Measurements from ENCODE around the gene IL32. TPM values are rescaled to one million over a fixed set of nuclear protein-coding genes. Genes with fewer than 3 reads are reported as not detected.
"Not testable (repeated sequence)": the region's sequence is repeated elsewhere in the genome, so short reads cannot be mapped to it uniquely, and the experiment has no call there.

The IL32 gene
- total and polyA plus RNA-seq, 2 donors (not counting 1 experiment from before 2014, with no cell fraction given), result 2.0 to 2.3 TPM

DNA sequence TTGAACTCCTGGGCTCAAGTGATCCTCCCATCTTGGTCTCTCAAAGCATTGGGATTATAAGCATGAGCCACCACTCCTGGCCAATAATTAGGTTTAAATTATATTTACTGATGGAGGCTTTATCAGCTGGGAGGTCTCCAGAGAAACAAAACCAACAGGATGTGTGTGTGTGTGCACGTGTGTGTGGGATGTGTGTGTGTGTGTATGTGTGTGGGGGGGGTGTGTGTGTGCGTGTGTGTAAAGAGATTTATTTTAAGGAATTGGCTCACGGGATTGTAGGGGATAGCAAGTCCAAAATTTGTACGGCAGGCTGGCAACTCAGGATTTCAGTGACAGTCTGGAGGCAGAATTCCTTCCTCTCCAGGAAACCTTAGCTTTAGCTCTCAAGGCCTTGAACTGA is 14.4 kb upstream of the IL32 start:
- Histone ChIP-seq H3K4me2 (replicated peaks; ENCODE audit: low read depth, low read length, poor library complexity, severe bottlenecking) (no peak overlapping the region), H3K4me3 (ENCODE audit: control extremely low read depth in 1 of 5, extremely low read depth in 1 of 5, insufficient read depth in 1 of 5, low read depth in 2 of 5, low read length in 4 of 5) (peak overlapping the region in 1 of 5 experiments; percentile 34), H4K20me1 (ENCODE audit: control insufficient read depth, insufficient read depth, low read length, poor library complexity, severe bottlenecking) (no peaks in the 10 kb centered on the region), H2AFZ (ENCODE audit: insufficient read depth, low read depth, low read length, poor library complexity, severe bottlenecking) (no peak overlapping the region), H3K27me3 (replicated peaks in 1 of 4; ENCODE audit: control extremely low read depth in 1 of 4, control insufficient read depth in 3 of 4, insufficient read depth in 4 of 4, low read length in 3 of 4) (peaks cover 0 to 36% (median 18%) of the 10 kb centered on the region in 4 experiments), H3K79me2 (ENCODE audit: control insufficient read depth, insufficient read depth, low read length) (no peaks in the 10 kb centered on the region), H3K27ac (ENCODE audit: low read length in 2 of 2) (no peak overlapping the region), H3K9me3 (ENCODE audit: control extremely low read depth in 1 of 3, control insufficient read depth in 2 of 3, insufficient read depth in 1 of 3, low read length in 2 of 3) (peaks cover 0 to 8% (median 0%) of the 10 kb centered on the region in 3 donors), H3K4me1 (ENCODE audit: control insufficient read depth in 2 of 2, insufficient read depth in 2 of 2, low read length in 2 of 2) (peaks cover 19% of the 10 kb centered on the region in 2 donors), H3K36me3 (replicated peaks in 1 of 2; ENCODE audit: control extremely low read depth in 1 of 2, control insufficient read depth in 1 of 2, extremely low read depth in 1 of 2, insufficient read depth in 2 of 2, low read length in 1 of 2) (no peaks in the 10 kb centered on the region), H3K9ac (ENCODE audit: low read length) (no peak overlapping the region)
- ChIA-PET CTCF (interaction anchor here (0.6 to 1.4 kb wide), 3 partner anchors 23 to 609 kb away, joined by 3 to 6 read pairs (median 3); no protein-coding TSS in a partner anchor), POLR2A (no interaction called here)
- H3K27me3 Mint-ChIP-seq, result peaks cover 11% of the 10 kb centered on the region
- peaks cover 19% of the 10 kb centered on the region for H3K4me1 Mint-ChIP-seq
- TF ChIP-seq, protein P1, sequence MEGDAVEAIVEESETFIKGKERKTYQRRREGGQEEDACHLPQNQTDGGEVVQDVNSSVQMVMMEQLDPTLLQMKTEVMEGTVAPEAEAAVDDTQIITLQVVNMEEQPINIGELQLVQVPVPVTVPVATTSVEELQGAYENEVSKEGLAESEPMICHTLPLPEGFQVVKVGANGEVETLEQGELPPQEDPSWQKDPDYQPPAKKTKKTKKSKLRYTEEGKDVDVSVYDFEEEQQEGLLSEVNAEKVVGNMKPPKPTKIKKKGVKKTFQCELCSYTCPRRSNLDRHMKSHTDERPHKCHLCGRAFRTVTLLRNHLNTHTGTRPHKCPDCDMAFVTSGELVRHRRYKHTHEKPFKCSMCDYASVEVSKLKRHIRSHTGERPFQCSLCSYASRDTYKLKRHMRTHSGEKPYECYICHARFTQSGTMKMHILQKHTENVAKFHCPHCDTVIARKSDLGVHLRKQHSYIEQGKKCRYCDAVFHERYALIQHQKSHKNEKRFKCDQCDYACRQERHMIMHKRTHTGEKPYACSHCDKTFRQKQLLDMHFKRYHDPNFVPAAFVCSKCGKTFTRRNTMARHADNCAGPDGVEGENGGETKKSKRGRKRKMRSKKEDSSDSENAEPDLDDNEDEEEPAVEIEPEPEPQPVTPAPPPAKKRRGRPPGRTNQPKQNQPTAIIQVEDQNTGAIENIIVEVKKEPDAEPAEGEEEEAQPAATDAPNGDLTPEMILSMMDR (IDR thresholded peaks at IDR 0.05), result no peak
- no peak for TF ChIP-seq EZH2 (IDR thresholded peaks at IDR 0.05; ENCODE audit: borderline replicate concordance, insufficient read depth, low read depth, low read length, poor library complexity, severe bottlenecking)
- intact Hi-C loops (cut with micrococcal nuclease), result no loop called here
- H3K27ac Mint-ChIP-seq, result no peak overlapping the region
- no peaks in the 10 kb centered on the region for H3K9me3 Mint-ChIP-seq (ENCODE audit: insufficient read depth)
- ATAC-seq (ENCODE audit: low read depth), result no peak
- H3K4me3 Mint-ChIP-seq, result no peak overlapping the region
- no peak for DNase-seq
- 0% methylated on average over 1 of the region's 4 CpGs for WGBS (ENCODE audit: insufficient coverage)

GRCh38 chr16:3051494-3051893 is 13.9 kb upstream of the IL32 start:
- Mint-ChIP-seq H3K4me1 (peaks cover 19% of the 10 kb centered on the region), H3K27me3 (peaks cover 11% of the 10 kb centered on the region), H3K27ac (no peak overlapping the region), H3K9me3 (ENCODE audit: insufficient read depth) (no peaks in the 10 kb centered on the region), H3K4me3 (no peak overlapping the region)
- Histone ChIP-seq H3K4me1 (ENCODE audit: control insufficient read depth in 2 of 2, insufficient read depth in 2 of 2, low read length in 2 of 2) (peaks cover 15 to 16% of the 10 kb centered on the region in 2 donors), H3K4me3 (ENCODE audit: control extremely low read depth in 1 of 5, extremely low read depth in 1 of 5, insufficient read depth in 1 of 5, low read depth in 2 of 5, low read length in 4 of 5) (peak overlapping the region in 1 of 5 experiments; percentile 34), H3K4me2 (replicated peaks; ENCODE audit: low read depth, low read length, poor library complexity, severe bottlenecking) (no peak overlapping the region), H3K79me2 (ENCODE audit: control insufficient read depth, insufficient read depth, low read length) (no peaks in the 10 kb centered on the region), H2AFZ (ENCODE audit: insufficient read depth, low read depth, low read length, poor library complexity, severe bottlenecking) (no peak overlapping the region), H4K20me1 (ENCODE audit: control insufficient read depth, insufficient read depth, low read length, poor library complexity, severe bottlenecking) (no peaks in the 10 kb centered on the region), H3K27me3 (replicated peaks in 1 of 4; ENCODE audit: control extremely low read depth in 1 of 4, control insufficient read depth in 3 of 4, insufficient read depth in 4 of 4, low read length in 3 of 4) (peaks cover 0 to 32% (median 16%) of the 10 kb centered on the region in 4 experiments), H3K9ac (ENCODE audit: low read length) (no peak overlapping the region), H3K9me3 (ENCODE audit: control extremely low read depth in 1 of 3, control insufficient read depth in 2 of 3, insufficient read depth in 1 of 3, low read length in 2 of 3) (peaks cover 0 to 8% (median 0%) of the 10 kb centered on the region in 3 donors), H3K27ac (ENCODE audit: low read length in 2 of 2) (no peak overlapping the region), H3K36me3 (replicated peaks in 1 of 2; ENCODE audit: control extremely low read depth in 1 of 2, control insufficient read depth in 1 of 2, extremely low read depth in 1 of 2, insufficient read depth in 2 of 2, low read length in 1 of 2) (no peaks in the 10 kb centered on the region)
- DNase-seq, result no peak
- intact Hi-C loops (cut with micrococcal nuclease), result no loop called here
- CTCF ChIA-PET, result interaction anchor here (1.0 kb wide), 1 partner anchor 78 kb away, joined by 6 read pairs; no protein-coding TSS in a partner anchor
- WGBS (ENCODE audit: insufficient coverage), result 66% methylated on average over 5 of the region's 9 CpGs
- TF ChIP-seq, protein P1 (IDR thresholded peaks at IDR 0.05), result no peak
- TF ChIP-seq EZH2 (IDR thresholded peaks at IDR 0.05; ENCODE audit: borderline replicate concordance, insufficient read depth, low read depth, low read length, poor library complexity, severe bottlenecking), result no peak
- POLR2A ChIA-PET, result no interaction called here
- no peak for ATAC-seq (ENCODE audit: low read depth)

- H3K4me2 ChIP-seq (replicated peaks; ENCODE audit: low read depth, low read length, poor library complexity, severe bottlenecking); H3K9ac ChIP-seq (ENCODE audit: low read length); intact Hi-C loops (cut with micrococcal nuclease); POLR2A ChIA-PET; H3K27ac Mint-ChIP-seq; H3K36me3 ChIP-seq (replicated peaks in 1 of 2; ENCODE audit: control extremely low read depth in 1 of 2, control insufficient read depth in 1 of 2, extremely low read depth in 1 of 2, insufficient read depth in 2 of 2, low read length in 1 of 2); H2AFZ ChIP-seq (ENCODE audit: insufficient read depth, low read depth, low read length, poor library complexity, severe bottlenecking); H3K4me3 ChIP-seq (ENCODE audit: control extremely low read depth in 1 of 5, extremely low read depth in 1 of 5, insufficient read depth in 1 of 5, low read depth in 2 of 5, low read length in 4 of 5); DNase-seq; CTCF ChIA-PET; ATAC-seq (ENCODE audit: low read depth); H3K9me3 ChIP-seq (ENCODE audit: control extremely low read depth in 1 of 3, control insufficient read depth in 2 of 3, insufficient read depth in 1 of 3, low read length in 2 of 3); H3K27ac ChIP-seq (ENCODE audit: low read length in 2 of 2); H3K79me2 ChIP-seq (ENCODE audit: control insufficient read depth, insufficient read depth, low read length); H3K9me3 Mint-ChIP-seq (ENCODE audit: insufficient read depth); H4K20me1 ChIP-seq (ENCODE audit: control insufficient read depth, insufficient read depth, low read length, poor library complexity, severe bottlenecking); H3K4me1 ChIP-seq (ENCODE audit: control insufficient read depth in 2 of 2, insufficient read depth in 2 of 2, low read length in 2 of 2); H3K4me3 Mint-ChIP-seq: not testable (repeated sequence)
- peaks cover 0 to 20% (median 8%) of the 10 kb centered on the region in 4 experiments for H3K27me3 ChIP-seq (replicated peaks in 1 of 4; ENCODE audit: control extremely low read depth in 1 of 4, control insufficient read depth in 3 of 4, insufficient read depth in 4 of 4, low read length in 3 of 4)
- 33% methylated on average over 1 of the region's 12 CpGs for WGBS (ENCODE audit: insufficient coverage)
- Mint-ChIP-seq H3K4me1 (peaks cover 17% of the 10 kb centered on the region), H3K27me3 (peaks cover 11% of the 10 kb centered on the region)
These were observed 12.7 kb upstream of the IL32 start for GRCh38 chr16:3052571-3053329.
